22Rv1 (cell line): ENCODE results near the gene BEX3.
"Not testable (repeated sequence)": the region's sequence is repeated elsewhere in the genome, so short reads cannot be mapped to it uniquely, and the experiment has no call there.

Source experiments
- H3K27ac ChIP-seq: fragments of 450-650 bp; 2 replicates; pipeline ENCODE4 v1.5.1; 2017
- ZFX ChIP-seq: fragments of 450-650 bp; IDR thresholded peaks from 2 replicates; pipeline ENCODE4 v1.6.1; 2017; ENCODE audit warnings: antibody characterized with exemption, borderline replicate concordance
- TF ChIP-seq, protein P1 (sequence below): fragments of 450-650 bp; IDR thresholded peaks from 2 replicates; pipeline ENCODE4 v1.5.1; 2017; ENCODE audit warnings: mild to moderate bottlenecking

The BEX3 gene

GRCh38 chrX:103347682-103348397, 28.5 kb upstream of the BEX3 start:
- TF ChIP-seq ZFX = no peak
- TF ChIP-seq, protein P1, sequence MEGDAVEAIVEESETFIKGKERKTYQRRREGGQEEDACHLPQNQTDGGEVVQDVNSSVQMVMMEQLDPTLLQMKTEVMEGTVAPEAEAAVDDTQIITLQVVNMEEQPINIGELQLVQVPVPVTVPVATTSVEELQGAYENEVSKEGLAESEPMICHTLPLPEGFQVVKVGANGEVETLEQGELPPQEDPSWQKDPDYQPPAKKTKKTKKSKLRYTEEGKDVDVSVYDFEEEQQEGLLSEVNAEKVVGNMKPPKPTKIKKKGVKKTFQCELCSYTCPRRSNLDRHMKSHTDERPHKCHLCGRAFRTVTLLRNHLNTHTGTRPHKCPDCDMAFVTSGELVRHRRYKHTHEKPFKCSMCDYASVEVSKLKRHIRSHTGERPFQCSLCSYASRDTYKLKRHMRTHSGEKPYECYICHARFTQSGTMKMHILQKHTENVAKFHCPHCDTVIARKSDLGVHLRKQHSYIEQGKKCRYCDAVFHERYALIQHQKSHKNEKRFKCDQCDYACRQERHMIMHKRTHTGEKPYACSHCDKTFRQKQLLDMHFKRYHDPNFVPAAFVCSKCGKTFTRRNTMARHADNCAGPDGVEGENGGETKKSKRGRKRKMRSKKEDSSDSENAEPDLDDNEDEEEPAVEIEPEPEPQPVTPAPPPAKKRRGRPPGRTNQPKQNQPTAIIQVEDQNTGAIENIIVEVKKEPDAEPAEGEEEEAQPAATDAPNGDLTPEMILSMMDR = no peak
- H3K27ac ChIP-seq = no peak overlapping the region

GRCh38 chrX:103356130-103356798, 20.1 kb upstream of the BEX3 start, which contains the start of gene TCEAL9:
Gene TCEAL9 (plus strand): TSS chrX:103356506. CDS start chrX:103357685, 1,179 bp downstream.
- H3K27ac ChIP-seq = peak within 1 kb of the TSS; percentile 27; the same call in 1 of the 2 replicates
- TF ChIP-seq, protein P1 = no peak
- no peak for TF ChIP-seq ZFX

DNA sequence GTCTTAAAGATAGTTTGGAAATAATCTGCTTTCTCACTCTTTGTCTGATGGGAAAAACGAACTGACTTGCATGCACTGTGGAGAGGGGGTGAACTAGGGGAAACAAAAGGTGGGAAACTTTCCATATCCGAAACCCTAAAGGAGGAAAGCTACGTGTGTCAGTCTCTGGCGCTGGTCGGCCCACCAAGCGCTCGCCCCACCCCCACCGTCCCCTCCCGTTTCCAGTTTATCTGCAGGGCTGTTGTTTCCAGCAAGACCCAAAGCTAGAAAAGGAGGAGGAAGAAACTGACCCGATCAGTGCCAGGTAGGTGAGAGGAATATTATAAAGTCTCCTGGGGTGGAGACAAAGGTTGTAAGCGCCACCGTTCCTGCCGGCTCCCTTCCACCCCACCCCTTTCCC, 19.5 kb upstream of the BEX3 start:
- no peak for TF ChIP-seq ZFX
- TF ChIP-seq, protein P1 = no peak
- peak overlapping the region; percentile 27; the same call in 1 of the 2 replicates for H3K27ac ChIP-seq

- no peak for TF ChIP-seq ZFX
- TF ChIP-seq, protein P1 = no peak
Measured at GRCh38 chrX:103357871-103358270, 18.5 kb upstream of the BEX3 start.

GRCh38 chrX:103359605-103360004, 16.7 kb upstream of the BEX3 start:
- H3K27ac ChIP-seq = not testable (repeated sequence)

More at GRCh38 chrX:103357871-103358270, 18.5 kb upstream of the BEX3 start:
- no peak overlapping the region for H3K27ac ChIP-seq

GRCh38 chrX:103360092-103360491, 16.2 kb upstream of the BEX3 start:
- no peak for TF ChIP-seq ZFX
- TF ChIP-seq, protein P1 = no peak
- no peak overlapping the region for H3K27ac ChIP-seq

DNA sequence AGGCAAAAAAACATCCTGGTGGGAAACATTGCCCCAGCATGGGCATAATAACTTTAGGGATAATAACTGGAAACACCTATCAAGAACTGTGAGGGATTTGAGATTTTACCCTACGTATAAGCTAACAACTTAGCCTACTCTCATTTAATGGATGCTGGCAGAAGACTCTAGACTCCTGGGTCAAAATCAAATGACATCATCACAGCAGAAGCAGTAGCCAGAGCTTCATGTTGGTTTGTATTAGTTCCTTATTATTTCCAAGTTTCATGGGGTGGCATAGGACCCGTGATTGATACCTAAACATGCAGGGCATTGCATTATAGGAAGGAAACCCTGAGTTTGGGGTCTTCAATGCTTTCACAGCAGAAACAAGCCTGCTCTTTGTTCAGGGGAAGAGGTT, 15.4 kb upstream of the BEX3 start:
- TF ChIP-seq, protein P1 = no peak
- TF ChIP-seq ZFX = no peak
- no peak overlapping the region for H3K27ac ChIP-seq
